ENCODE data around the gene CPE. TPM values are rescaled to one million over a fixed set of nuclear protein-coding genes. Genes with fewer than 3 reads are reported as not detected.

Gene CPE
- total RNA-seq, 1 donor from 2014 or later: 24.0 TPM

GRCh38 chr4:165428957-165429356 lies 50.1 kb downstream of the CPE start:
- TF ChIP-seq, protein P1, sequence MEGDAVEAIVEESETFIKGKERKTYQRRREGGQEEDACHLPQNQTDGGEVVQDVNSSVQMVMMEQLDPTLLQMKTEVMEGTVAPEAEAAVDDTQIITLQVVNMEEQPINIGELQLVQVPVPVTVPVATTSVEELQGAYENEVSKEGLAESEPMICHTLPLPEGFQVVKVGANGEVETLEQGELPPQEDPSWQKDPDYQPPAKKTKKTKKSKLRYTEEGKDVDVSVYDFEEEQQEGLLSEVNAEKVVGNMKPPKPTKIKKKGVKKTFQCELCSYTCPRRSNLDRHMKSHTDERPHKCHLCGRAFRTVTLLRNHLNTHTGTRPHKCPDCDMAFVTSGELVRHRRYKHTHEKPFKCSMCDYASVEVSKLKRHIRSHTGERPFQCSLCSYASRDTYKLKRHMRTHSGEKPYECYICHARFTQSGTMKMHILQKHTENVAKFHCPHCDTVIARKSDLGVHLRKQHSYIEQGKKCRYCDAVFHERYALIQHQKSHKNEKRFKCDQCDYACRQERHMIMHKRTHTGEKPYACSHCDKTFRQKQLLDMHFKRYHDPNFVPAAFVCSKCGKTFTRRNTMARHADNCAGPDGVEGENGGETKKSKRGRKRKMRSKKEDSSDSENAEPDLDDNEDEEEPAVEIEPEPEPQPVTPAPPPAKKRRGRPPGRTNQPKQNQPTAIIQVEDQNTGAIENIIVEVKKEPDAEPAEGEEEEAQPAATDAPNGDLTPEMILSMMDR (IDR thresholded peaks at IDR 0.05; ENCODE audit: insufficient read depth, low read length, severe bottlenecking): no peak
- DNase-seq (ENCODE audit: low read depth): no peak
- Histone ChIP-seq H3K27me3 (ENCODE audit: control insufficient read depth, insufficient read depth, low read length) (no peaks in the 10 kb centered on the region), H3K36me3 (ENCODE audit: control insufficient read depth, insufficient read depth, low read length) (no peaks in the 10 kb centered on the region), H3K4me3 (ENCODE audit: low read depth, low read length) (no peak overlapping the region)
- no peak for FAIRE-seq

DNA sequence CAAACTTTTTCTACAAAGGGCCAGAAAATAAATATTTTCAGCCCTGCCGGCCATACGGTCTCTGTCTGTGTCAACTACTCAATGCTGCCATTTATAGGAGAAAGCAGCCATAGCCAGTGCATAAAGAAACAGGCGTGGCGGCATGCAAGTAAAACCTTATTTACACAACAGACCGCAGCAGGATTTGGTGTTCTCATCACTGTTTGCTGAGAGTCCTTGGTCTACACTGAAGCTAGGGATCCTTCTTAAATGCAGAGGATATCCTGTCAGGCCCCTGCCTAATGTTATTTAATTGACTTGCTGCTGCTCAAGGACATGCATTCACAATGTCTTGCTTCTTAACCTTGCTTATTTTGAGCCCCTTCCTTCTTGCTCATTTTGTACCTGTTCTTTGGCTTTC lies 54.7 kb downstream of the CPE start:
- Histone ChIP-seq H3K27me3 (ENCODE audit: control insufficient read depth, insufficient read depth, low read length) (peaks cover 2% of the 10 kb centered on the region), H3K4me3 (ENCODE audit: low read depth, low read length) (no peak overlapping the region), H3K36me3 (ENCODE audit: control insufficient read depth, insufficient read depth, low read length) (no peaks in the 10 kb centered on the region)
- DNase-seq (ENCODE audit: low read depth) (peak; percentile 46), FAIRE-seq (no peak)
- TF ChIP-seq, protein P1 (IDR thresholded peaks at IDR 0.05; ENCODE audit: insufficient read depth, low read length, severe bottlenecking): no peak

DNA sequence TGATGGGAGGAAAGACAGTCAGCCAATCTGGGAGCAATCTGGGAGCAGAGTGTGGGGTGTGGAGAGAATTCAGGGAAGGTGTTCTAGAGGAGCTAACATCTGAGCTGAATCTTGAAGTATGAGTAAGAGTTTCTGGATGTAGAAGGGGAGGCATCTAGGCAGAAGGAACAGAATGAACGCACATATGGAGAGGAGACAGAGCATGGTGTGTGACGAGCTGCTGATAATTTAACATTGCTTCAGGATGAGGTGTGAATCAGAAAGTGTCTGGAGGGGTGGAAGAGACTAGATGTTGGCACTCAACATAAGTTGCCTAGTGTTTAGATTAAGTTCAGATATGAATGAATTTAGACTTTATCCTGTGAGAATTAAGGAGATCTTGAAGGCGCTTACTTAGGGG lies 58.9 kb downstream of the CPE start:
- FAIRE-seq: no peak
- no peak for DNase-seq (ENCODE audit: low read depth)
- Histone ChIP-seq H3K4me3 (ENCODE audit: low read depth, low read length) (no peak overlapping the region), H3K36me3 (ENCODE audit: control insufficient read depth, insufficient read depth, low read length) (no peaks in the 10 kb centered on the region), H3K27me3 (ENCODE audit: control insufficient read depth, insufficient read depth, low read length) (peaks cover 2% of the 10 kb centered on the region)
- TF ChIP-seq, protein P1 (IDR thresholded peaks at IDR 0.05; ENCODE audit: insufficient read depth, low read length, severe bottlenecking): no peak

- Histone ChIP-seq H3K36me3 (ENCODE audit: control insufficient read depth, insufficient read depth, low read length) (no peaks in the 10 kb centered on the region), H3K27me3 (ENCODE audit: control insufficient read depth, insufficient read depth, low read length) (peaks cover 2% of the 10 kb centered on the region), H3K4me3 (ENCODE audit: low read depth, low read length) (no peak overlapping the region)
- TF ChIP-seq, protein P1 (IDR thresholded peaks at IDR 0.05; ENCODE audit: insufficient read depth, low read length, severe bottlenecking): no peak
- FAIRE-seq (no peak), DNase-seq (ENCODE audit: low read depth) (no peak)
Measured at GRCh38 chr4:165439344-165439743, 60.5 kb downstream of the CPE start.

- no peak for DNase-seq (ENCODE audit: low read depth)
- no peak overlapping the region for H3K4me3 ChIP-seq (ENCODE audit: low read depth, low read length)
- TF ChIP-seq, protein P1 (IDR thresholded peaks at IDR 0.05; ENCODE audit: insufficient read depth, low read length, severe bottlenecking): no peak
- peaks cover 2% of the 10 kb centered on the region for H3K27me3 ChIP-seq (ENCODE audit: control insufficient read depth, insufficient read depth, low read length)
- no peak for FAIRE-seq
- H3K36me3 ChIP-seq (ENCODE audit: control insufficient read depth, insufficient read depth, low read length): no peaks in the 10 kb centered on the region
Measured at GRCh38 chr4:165439981-165440380, 61.2 kb downstream of the CPE start.

GRCh38 chr4:165440415-165441158 lies 61.8 kb downstream of the CPE start:
- peaks cover 2% of the 10 kb centered on the region for H3K27me3 ChIP-seq (ENCODE audit: control insufficient read depth, insufficient read depth, low read length)
- DNase-seq (ENCODE audit: low read depth) (peak; percentile 87), FAIRE-seq (peak; percentile 43)
- H3K36me3 ChIP-seq (ENCODE audit: control insufficient read depth, insufficient read depth, low read length): no peaks in the 10 kb centered on the region
- TF ChIP-seq, protein P1 (IDR thresholded peaks at IDR 0.05; ENCODE audit: insufficient read depth, low read length, severe bottlenecking): no peak
- no peak overlapping the region for H3K4me3 ChIP-seq (ENCODE audit: low read depth, low read length)

Measured in bronchial epithelial cell (primary cell).